NB4 (cell line): ENCODE results near the gene USP44.

ENCODE experiments used
- DNase-seq: peaks from one replicate; pipeline ENCODE4 v3.0.0; 2010; ENCODE audit warnings: low read depth
- H3K4me3 ChIP-seq: one replicate; pipeline ENCODE4 v1.5.1; 2011; ENCODE audit warnings: mild to moderate bottlenecking, low read depth, low read length, moderate library complexity
- MYC ChIP-seq: IDR thresholded peaks from 2 replicates; pipeline ENCODE4 v1.6.1; 2011; ENCODE audit warnings: low read depth, low read length
- POLR2A ChIP-seq: IDR thresholded peaks from 2 replicates; pipeline ENCODE4 v1.6.1; 2011; ENCODE audit warnings: mild to moderate bottlenecking; ENCODE audit not compliant: insufficient read length; ENCODE audit errors: extremely low read depth
- TF ChIP-seq, protein P1 (sequence below): IDR thresholded peaks from 2 replicates; pipeline ENCODE4 v1.6.1; 2011; ENCODE audit warnings: low read depth, low read length
- TF ChIP-seq, protein P2 (sequence below): IDR thresholded peaks from one replicate; pipeline ENCODE4 v1.5.1; 2012; ENCODE audit warnings: low read depth, low read length

USP44 gene

DNA sequence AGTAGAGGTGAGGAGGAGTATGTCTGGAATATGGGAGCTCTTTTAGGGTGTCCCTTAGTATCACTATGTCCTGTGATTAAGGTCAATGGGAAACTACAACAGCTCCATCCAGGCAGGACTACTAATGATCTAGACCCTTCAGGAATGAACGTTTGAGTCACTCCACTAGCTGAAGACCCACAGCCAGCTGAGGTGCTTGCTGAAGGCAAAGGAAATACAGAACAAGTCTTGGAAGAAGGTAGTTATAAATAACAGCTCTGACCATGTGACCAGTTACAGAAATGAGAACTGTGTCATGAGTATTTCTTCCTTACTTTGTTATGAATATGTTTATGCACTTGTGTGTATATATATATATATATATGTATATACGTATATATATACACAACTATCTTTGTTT lies 40.5 kb upstream of the USP44 start:
- no peak overlapping the region for H3K4me3 ChIP-seq
- no peak for DNase-seq
- TF ChIP-seq MYC (no peak), POLR2A (no peak)
- TF ChIP-seq, protein P1, sequence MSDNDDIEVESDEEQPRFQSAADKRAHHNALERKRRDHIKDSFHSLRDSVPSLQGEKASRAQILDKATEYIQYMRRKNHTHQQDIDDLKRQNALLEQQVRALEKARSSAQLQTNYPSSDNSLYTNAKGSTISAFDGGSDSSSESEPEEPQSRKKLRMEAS = no peak
- TF ChIP-seq, protein P2, sequence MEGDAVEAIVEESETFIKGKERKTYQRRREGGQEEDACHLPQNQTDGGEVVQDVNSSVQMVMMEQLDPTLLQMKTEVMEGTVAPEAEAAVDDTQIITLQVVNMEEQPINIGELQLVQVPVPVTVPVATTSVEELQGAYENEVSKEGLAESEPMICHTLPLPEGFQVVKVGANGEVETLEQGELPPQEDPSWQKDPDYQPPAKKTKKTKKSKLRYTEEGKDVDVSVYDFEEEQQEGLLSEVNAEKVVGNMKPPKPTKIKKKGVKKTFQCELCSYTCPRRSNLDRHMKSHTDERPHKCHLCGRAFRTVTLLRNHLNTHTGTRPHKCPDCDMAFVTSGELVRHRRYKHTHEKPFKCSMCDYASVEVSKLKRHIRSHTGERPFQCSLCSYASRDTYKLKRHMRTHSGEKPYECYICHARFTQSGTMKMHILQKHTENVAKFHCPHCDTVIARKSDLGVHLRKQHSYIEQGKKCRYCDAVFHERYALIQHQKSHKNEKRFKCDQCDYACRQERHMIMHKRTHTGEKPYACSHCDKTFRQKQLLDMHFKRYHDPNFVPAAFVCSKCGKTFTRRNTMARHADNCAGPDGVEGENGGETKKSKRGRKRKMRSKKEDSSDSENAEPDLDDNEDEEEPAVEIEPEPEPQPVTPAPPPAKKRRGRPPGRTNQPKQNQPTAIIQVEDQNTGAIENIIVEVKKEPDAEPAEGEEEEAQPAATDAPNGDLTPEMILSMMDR = no peak

DNA sequence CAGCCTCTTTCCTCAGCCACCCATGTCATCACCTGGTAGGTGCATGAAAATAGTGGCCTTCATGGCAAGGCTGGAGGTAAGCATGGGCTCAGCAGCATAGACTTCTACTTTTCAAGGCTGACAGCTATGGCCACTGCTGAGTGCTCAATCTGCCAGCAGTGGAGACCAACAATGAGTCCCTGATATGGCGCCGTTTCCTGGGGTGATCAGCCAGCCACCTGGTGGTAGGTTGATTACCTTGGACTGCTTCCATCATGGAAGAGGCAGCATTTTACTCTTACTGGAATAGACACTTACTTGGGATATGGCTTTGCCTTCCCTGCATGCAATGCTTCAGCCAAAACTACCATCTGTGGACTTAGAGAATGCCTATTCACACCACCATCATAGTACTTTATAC lies 39.5 kb upstream of the USP44 start:
- no peak overlapping the region for H3K4me3 ChIP-seq
- TF ChIP-seq MYC = no peak
- TF ChIP-seq, protein P1 = no peak
- no peak for DNase-seq

DNA sequence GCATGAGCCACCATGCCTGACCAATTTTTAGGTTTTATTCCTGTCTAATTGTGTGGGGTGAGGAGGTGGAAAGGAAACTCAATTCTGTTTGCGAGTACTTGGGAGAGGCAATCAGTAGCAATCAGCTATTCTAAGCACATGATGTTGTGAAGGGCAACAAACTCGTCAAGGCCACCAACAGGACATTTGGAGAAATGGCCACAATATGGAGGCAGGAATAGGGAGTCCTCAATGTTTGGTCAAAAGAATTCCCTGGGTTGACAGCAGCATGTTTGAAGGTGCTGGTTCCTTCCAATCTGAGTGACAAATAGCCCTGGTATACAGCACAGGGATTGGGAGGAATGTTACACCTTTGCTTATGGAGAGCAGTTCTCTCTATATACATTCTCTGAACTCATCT lies 32.7 kb upstream of the USP44 start:
- TF ChIP-seq POLR2A (no peak), MYC (no peak)
- TF ChIP-seq, protein P1 = no peak
- TF ChIP-seq, protein P2 = no peak
- no peak overlapping the region for H3K4me3 ChIP-seq
- peak; percentile 12 for DNase-seq

DNA sequence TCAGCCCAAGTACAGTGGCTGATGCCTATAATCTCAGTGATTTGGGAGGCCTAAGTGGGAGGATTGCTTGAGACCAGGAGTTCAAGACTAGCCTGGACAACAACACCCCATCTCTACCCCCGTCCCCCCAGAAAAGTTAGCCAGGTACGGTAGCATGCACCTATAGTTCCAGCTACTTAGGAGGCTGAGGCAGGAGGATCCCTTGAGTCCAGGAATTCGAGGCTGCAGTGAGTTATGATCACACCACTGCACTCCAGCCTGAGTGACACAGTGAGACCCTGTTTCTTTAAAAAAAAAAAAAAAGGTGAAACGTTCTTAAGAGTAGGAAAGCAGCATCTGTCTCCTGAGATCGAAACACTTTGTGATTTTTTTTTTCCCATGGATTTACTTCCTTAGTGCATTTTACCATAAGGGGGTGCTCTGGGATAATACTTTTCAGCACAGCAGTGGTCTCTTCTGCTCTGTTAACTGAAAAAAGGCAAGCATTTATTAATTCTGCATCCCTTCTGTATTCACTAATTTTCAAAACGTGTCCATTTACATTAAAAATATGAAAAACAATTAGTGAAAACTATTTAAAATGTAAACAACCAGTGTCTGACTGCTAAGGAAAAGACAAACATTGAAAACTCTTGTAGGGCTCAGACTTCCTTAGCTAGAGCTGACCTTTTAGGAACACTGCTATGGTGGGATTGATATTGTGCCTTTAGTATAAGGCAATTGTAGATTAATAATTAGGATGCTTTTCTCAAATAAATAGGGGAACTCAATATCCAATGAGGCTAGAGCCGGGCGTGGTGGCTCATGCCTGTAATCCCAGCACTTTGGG lies 31.2 kb upstream of the USP44 start:
- no peak overlapping the region for H3K4me3 ChIP-seq
- TF ChIP-seq MYC = no peak
- TF ChIP-seq, protein P2 = peak; percentile 17
- DNase-seq = peak; percentile 27

DNA sequence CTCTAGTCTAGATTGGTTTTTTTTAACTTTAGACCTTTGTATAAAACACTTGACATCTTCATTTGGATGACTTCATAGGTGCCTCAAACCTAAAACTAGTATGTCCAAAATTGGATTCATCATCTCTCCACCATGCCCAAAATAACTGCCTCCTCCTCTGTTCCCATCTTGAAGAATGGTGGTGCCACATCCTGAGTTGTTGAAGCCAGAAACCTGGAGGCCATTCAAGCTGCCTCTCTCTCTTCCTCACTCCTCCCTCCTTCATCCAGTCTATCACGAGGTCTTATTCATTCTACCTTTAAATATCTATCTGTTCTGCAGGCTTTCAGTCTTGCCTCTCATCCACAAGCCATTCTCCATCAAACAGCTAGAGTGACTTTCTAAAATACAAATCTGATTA lies 26.5 kb upstream of the USP44 start:
- no peak overlapping the region for H3K4me3 ChIP-seq
- TF ChIP-seq MYC = no peak
- TF ChIP-seq, protein P1 = no peak
- TF ChIP-seq, protein P2 = no peak
- DNase-seq = no peak

DNA sequence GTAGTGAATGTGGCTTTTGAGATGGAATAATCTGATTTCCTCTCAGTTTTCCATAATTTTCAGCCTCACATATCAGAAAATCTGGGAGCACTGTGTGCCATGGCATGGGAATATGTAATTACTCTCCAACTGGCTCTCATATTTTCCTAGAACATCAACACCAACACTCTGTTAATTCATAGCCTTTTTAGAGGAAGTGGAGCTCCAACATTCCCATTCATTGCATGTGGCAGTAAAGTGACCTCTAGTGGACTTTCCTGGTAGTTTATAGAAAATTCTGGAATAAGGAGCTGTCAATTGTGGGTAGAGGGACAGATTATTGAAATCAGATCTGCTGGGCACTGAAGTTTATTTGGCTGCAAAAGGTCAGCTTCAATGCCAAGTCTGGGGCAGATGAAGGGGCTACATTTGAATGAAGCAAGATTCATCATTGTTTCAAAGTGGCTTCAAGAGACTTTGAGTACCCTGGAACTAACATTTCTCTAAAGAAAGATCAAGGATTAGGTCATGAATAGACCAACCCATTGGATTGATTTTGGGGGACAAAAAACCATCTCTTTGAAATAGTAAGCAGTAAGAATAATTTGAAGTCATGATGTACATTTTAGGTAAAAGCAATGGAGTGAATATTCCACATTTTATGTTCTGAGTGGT lies 23.6 kb upstream of the USP44 start:
- TF ChIP-seq, protein P2 = peak; percentile 63
- TF ChIP-seq MYC = no peak
- H3K4me3 ChIP-seq = no peak overlapping the region
- peak; percentile 45 for DNase-seq
